ENCODE measurements around the gene MYADML2. TPM values are rescaled to one million over a fixed set of nuclear protein-coding genes. Genes with fewer than 3 reads are reported as not detected.

Gene MYADML2
- total RNA-seq, 1 experiment from 2014 or later, result not detected

GRCh38 chr17:81912441-81913309 is 34.4 kb downstream of the MYADML2 start:
- no peak for DNase-seq (ENCODE audit: low read depth)

GRCh38 chr17:81911969-81912368 is 35.1 kb downstream of the MYADML2 start:
- DNase-seq (ENCODE audit: low read depth), result no peak

- peak; percentile 78 for DNase-seq (ENCODE audit: low read depth)
Observed at GRCh38 chr17:81911277-81911961, 35.6 kb downstream of the MYADML2 start, which contains the start of gene PCYT2. Gene PCYT2, minus strand, starts transcription at chr17:81911399. Its CDS starts 44 bp downstream, at chr17:81911355.

GRCh38 chr17:81910840-81911276 is 36.2 kb downstream of the MYADML2 start:
- no peak for DNase-seq (ENCODE audit: low read depth)

GRCh38 chr17:81909966-81910839 is 36.8 kb downstream of the MYADML2 start:
- DNase-seq (ENCODE audit: low read depth), result peak; percentile 14

GRCh38 chr17:81909231-81909630 is 37.8 kb downstream of the MYADML2 start:
- DNase-seq (ENCODE audit: low read depth), result no peak

GRCh38 chr17:81908793-81909192 is 38.2 kb downstream of the MYADML2 start:
- no peak for DNase-seq (ENCODE audit: low read depth)

GRCh38 chr17:81907219-81908145 is 39.6 kb downstream of the MYADML2 start:
- no peak for DNase-seq (ENCODE audit: low read depth)

- no peak for DNase-seq (ENCODE audit: low read depth)
Observed at GRCh38 chr17:81906476-81907218, 40.4 kb downstream of the MYADML2 start.

GRCh38 chr17:81905993-81906392 is 41.0 kb downstream of the MYADML2 start:
- no peak for DNase-seq (ENCODE audit: low read depth)

GRCh38 chr17:81905424-81905875 is 41.6 kb downstream of the MYADML2 start:
- no peak for DNase-seq (ENCODE audit: low read depth)

- no peak for DNase-seq (ENCODE audit: low read depth)
Observed at GRCh38 chr17:81904600-81905423, 42.2 kb downstream of the MYADML2 start.

GRCh38 chr17:81903896-81904599 is 43.0 kb downstream of the MYADML2 start:
- DNase-seq (ENCODE audit: low read depth), result no peak

- no peak for DNase-seq (ENCODE audit: low read depth)
Observed at GRCh38 chr17:81903415-81903831, 43.6 kb downstream of the MYADML2 start.

- no peak for DNase-seq (ENCODE audit: low read depth)
Observed at GRCh38 chr17:81902653-81903414, 44.2 kb downstream of the MYADML2 start.

- DNase-seq (ENCODE audit: low read depth), result no peak
Observed at GRCh38 chr17:81902023-81902652, 44.9 kb downstream of the MYADML2 start, which contains the start of gene NPB. Gene NPB, plus strand, starts transcription at chr17:81902238. Its CDS starts 40 bp downstream, at chr17:81902278.
